ENCODE measurements around the gene FTO. TPM values are rescaled to one million over a fixed set of nuclear protein-coding genes. Genes with fewer than 3 reads are reported as not detected.

FTO gene
- total and polyA plus RNA-seq, 2 of the 13 experiments (the other 11 are each of a cell fraction or from before 2014, with no cell fraction given) = 41.6 to 55.8 TPM

GRCh38 chr16:53743149-53743566, 39.2 kb downstream of the FTO start (continued):
- TF ChIP-seq ZMAT3 (CRISPR knock-in tag; conservative IDR thresholded peaks at IDR 0.05) = no peak
- TF ChIP-seq NONO (IDR thresholded peaks at IDR 0.05) = no peak
- TF ChIP-seq NONO (CRISPR knock-in tag; conservative IDR thresholded peaks at IDR 0.05) = no peak
- no peak for TF ChIP-seq DBP (CRISPR knock-in tag; IDR thresholded peaks at IDR 0.05; ENCODE audit: not compliant biosample characterization)
- TF ChIP-seq ADNP (CRISPR knock-in tag; IDR thresholded peaks at IDR 0.05) = no peak
- TF ChIP-seq NFE2L2 (IDR thresholded peaks at IDR 0.05; ENCODE audit: low read length) = no peak
- no peak for TF ChIP-seq FOXM1 (CRISPR knock-in tag; IDR thresholded peaks at IDR 0.05)
- no peak for TF ChIP-seq GATA4 (IDR thresholded peaks at IDR 0.05; ENCODE audit: borderline replicate concordance, low read depth)
- TF ChIP-seq NRL (CRISPR knock-in tag; IDR thresholded peaks at IDR 0.05; ENCODE audit: borderline replicate concordance) = no peak
- TF ChIP-seq ZNF775 (CRISPR knock-in tag; IDR thresholded peaks at IDR 0.05; ENCODE audit: borderline replicate concordance) = no peak
- TF ChIP-seq GPBP1L1 (CRISPR knock-in tag; IDR thresholded peaks at IDR 0.05) = no peak
- TF ChIP-seq HOMEZ (CRISPR knock-in tag; IDR thresholded peaks at IDR 0.05; ENCODE audit: low read depth) = 0 out of 2 replicates have a peak, but pooled peaks have one; percentile 36
- no peak for TF ChIP-seq ETV6 (CRISPR knock-in tag; conservative IDR thresholded peaks at IDR 0.05)
- no peak for TF ChIP-seq TERF1 (CRISPR knock-in tag; IDR thresholded peaks at IDR 0.05)
- no peak for TF ChIP-seq ZNF577 (CRISPR knock-in tag; IDR thresholded peaks at IDR 0.05; ENCODE audit: borderline replicate concordance, low read depth)
- no peak for TF ChIP-seq SUZ12 (IDR thresholded peaks at IDR 0.05; ENCODE audit: low read depth, low read length)
- no peak for TF ChIP-seq ZNF17 (CRISPR knock-in tag; IDR thresholded peaks at IDR 0.05)
- TF ChIP-seq GLMP (CRISPR knock-in tag; IDR thresholded peaks at IDR 0.05; ENCODE audit: borderline replicate concordance) = no peak
- no peak for TF ChIP-seq PHF5A (CRISPR knock-in tag; IDR thresholded peaks at IDR 0.05; ENCODE audit: low read depth, unreplicated experiment)
- no peak for TF ChIP-seq ZNF790 (CRISPR knock-in tag; IDR thresholded peaks at IDR 0.05; ENCODE audit: borderline replicate concordance)
- TF ChIP-seq FOXA3 (CRISPR knock-in tag; IDR thresholded peaks at IDR 0.05) = 0 out of 2 replicates have a peak, but pooled peaks have one; percentile 25
- TF ChIP-seq KDM3A (CRISPR knock-in tag; IDR thresholded peaks at IDR 0.05; ENCODE audit: low read depth) = no peak
- TF ChIP-seq ZNF207 (IDR thresholded peaks at IDR 0.05; ENCODE audit: borderline replicate concordance) = no peak
- no peak for TF ChIP-seq HINFP (CRISPR knock-in tag; IDR thresholded peaks at IDR 0.05; ENCODE audit: low read depth)
- TF ChIP-seq ZNF20 (CRISPR knock-in tag; IDR thresholded peaks at IDR 0.05) = no peak
